ENCODE measurements around the gene MLEC.
"Not testable (repeated sequence)": the region's sequence is repeated elsewhere in the genome, so short reads cannot be mapped to it uniquely, and the experiment has no call there.

The MLEC gene

DNA sequence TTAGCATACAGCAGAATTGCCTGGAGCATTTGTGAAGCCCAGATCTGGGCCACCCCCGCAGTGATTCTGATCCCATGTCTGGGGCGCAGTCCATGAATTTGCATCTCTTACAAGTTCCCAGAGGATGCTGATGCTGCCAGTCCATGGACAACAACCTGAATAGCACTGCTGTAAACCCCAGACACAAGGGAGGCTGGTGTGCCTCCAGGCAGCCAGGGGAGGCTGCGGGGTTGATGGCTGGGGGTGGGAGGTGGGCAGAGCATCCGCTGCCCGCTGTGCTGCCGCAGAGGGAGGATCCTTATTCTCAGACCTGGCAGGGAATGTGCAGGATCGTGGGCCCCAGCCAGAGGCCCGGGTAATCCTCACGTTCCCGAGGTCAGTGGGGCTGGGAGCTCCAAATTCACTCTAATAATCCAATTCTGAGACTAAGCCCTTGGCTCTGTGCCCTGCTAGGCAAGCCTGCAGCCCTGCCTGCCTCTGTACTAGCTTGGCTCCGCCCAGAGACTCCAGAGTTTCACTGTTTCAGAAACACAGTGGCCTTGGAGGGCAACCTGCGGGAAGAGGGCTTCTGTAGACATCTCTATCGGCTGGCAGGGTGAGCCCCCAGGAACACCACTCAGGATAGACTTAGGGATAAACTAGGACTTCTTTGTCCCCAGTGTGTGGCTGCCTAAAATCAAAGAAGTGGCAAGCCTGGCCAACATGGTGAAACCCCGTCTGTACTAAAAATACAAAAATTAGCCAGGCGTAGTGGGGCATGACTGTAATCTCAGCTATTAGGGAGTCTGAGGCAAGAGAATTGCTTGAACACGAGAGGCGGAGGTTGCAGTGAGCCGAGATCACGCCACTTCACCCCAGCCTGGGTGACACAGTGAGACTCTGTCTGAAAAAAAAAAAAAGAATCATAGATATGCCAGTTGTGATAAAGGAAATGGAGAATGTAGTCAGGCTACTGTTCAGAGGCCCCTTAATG, 17.8 kb upstream of the MLEC start:
- no peak overlapping the region for H2BK12ac ChIP-seq (ENCODE audit: low read length)
- no peak overlapping the region for H3K4me3 ChIP-seq (ENCODE audit: low read length in 2 of 2)
- H3K14ac ChIP-seq (ENCODE audit: low read length), result no peak overlapping the region
- H3K9ac ChIP-seq (ENCODE audit: low read depth, low read length, poor library complexity), result no peak overlapping the region
- H3K18ac ChIP-seq (ENCODE audit: low read length), result peak overlapping the region; percentile 65
- H3K79me1 ChIP-seq (ENCODE audit: low read depth, low read length), result no peaks in the 10 kb centered on the region
- H2AFZ ChIP-seq (ENCODE audit: low read length), result peak overlapping the region; percentile 60
- no peak overlapping the region for H2BK120ac ChIP-seq (ENCODE audit: low read depth, low read length)
- no peak overlapping the region for H2AK5ac ChIP-seq (ENCODE audit: low read depth, low read length)
- H3K4me1 ChIP-seq (ENCODE audit: control insufficient read depth in 2 of 2, insufficient read depth in 1 of 2, low read depth in 1 of 2, low read length in 2 of 2), result peaks cover 12 to 15% of the 10 kb centered on the region in 2 donors
- no peak overlapping the region for H2BK5ac ChIP-seq (ENCODE audit: low read length)
- no peaks in the 10 kb centered on the region for H3K27me3 ChIP-seq (ENCODE audit: control insufficient read depth in 3 of 3, insufficient read depth in 3 of 3, low read depth in 1 of 3, low read length in 3 of 3)
- H3K23ac ChIP-seq (ENCODE audit: low read depth, low read length, poor library complexity), result no peak overlapping the region
- no peaks in the 10 kb centered on the region for H3K36me3 ChIP-seq (replicated peaks in 1 of 2; ENCODE audit: control insufficient read depth in 2 of 2, insufficient read depth in 2 of 2, low read length in 2 of 2)
- H3K4ac ChIP-seq (ENCODE audit: low read length), result no peak overlapping the region
- H2BK15ac ChIP-seq (ENCODE audit: low read length), result no peak overlapping the region
- H4K91ac ChIP-seq (ENCODE audit: low read depth, low read length, poor library complexity), result no peak overlapping the region
- no CpG with 5 or more reads among the region's 19 CpGs for WGBS, 2 donors (ENCODE audit: extremely low coverage in 2 of 2, insufficient read length in 2 of 2, insufficient replicate concordance in 1 of 2)
- H3K9me3 ChIP-seq (replicated peaks in 1 of 2; ENCODE audit: control insufficient read depth in 2 of 2, insufficient read depth in 1 of 2, low read depth in 1 of 2, low read length in 2 of 2), result no peaks in the 10 kb centered on the region
- H3K4me2 ChIP-seq (ENCODE audit: insufficient read depth, low read length, poor library complexity, severe bottlenecking), result peak overlapping the region; percentile 21
- H3K27ac ChIP-seq (replicated peaks; ENCODE audit: low read length), result no peak overlapping the region
- no peak overlapping the region for H4K8ac ChIP-seq (ENCODE audit: low read depth, low read length)
- no peak for DNase-seq (ENCODE audit: low spot score)

DNA sequence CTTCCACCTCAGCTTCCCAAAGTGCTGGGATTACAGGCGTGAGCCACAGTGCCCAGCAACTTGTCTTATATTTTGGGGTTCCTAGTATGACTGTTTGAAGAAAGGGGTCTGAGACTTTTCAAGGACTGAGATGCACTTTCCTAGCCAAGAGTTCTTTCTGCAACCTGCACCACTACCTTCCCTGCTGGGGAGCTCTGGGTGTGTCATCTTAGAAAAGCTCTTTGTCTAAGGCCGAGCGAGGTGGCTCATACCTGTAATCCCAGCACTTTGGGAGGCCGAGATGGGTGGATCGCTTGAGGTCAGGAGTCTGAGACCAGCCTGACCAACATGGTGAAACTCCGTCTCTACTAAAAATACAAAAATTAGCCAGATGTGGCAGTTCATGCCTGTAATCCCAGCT, 16.7 kb upstream of the MLEC start:
- not testable (repeated sequence) for H3K27ac ChIP-seq (replicated peaks; ENCODE audit: low read length); H3K36me3 ChIP-seq (replicated peaks in 1 of 2; ENCODE audit: control insufficient read depth in 2 of 2, insufficient read depth in 2 of 2, low read length in 2 of 2); H3K9me3 ChIP-seq (replicated peaks in 1 of 2; ENCODE audit: control insufficient read depth in 2 of 2, insufficient read depth in 1 of 2, low read depth in 1 of 2, low read length in 2 of 2); H2BK120ac ChIP-seq (ENCODE audit: low read depth, low read length); H4K91ac ChIP-seq (ENCODE audit: low read depth, low read length, poor library complexity); H3K4me2 ChIP-seq (ENCODE audit: insufficient read depth, low read length, poor library complexity, severe bottlenecking); H3K79me1 ChIP-seq (ENCODE audit: low read depth, low read length); H2BK12ac ChIP-seq (ENCODE audit: low read length); H3K4me3 ChIP-seq (ENCODE audit: low read length in 2 of 2); DNase-seq (ENCODE audit: low spot score); H3K14ac ChIP-seq (ENCODE audit: low read length); H4K8ac ChIP-seq (ENCODE audit: low read depth, low read length); H3K9ac ChIP-seq (ENCODE audit: low read depth, low read length, poor library complexity); H3K23ac ChIP-seq (ENCODE audit: low read depth, low read length, poor library complexity); H2AK5ac ChIP-seq (ENCODE audit: low read depth, low read length); H3K4ac ChIP-seq (ENCODE audit: low read length); H2BK15ac ChIP-seq (ENCODE audit: low read length); H2AFZ ChIP-seq (ENCODE audit: low read length); H3K27me3 ChIP-seq (ENCODE audit: control insufficient read depth in 3 of 3, insufficient read depth in 3 of 3, low read depth in 1 of 3, low read length in 3 of 3); H3K18ac ChIP-seq (ENCODE audit: low read length); H2BK5ac ChIP-seq (ENCODE audit: low read length)
- no CpG with 5 or more reads among the region's 6 CpGs for WGBS, 2 donors (ENCODE audit: extremely low coverage in 2 of 2, insufficient read length in 2 of 2, insufficient replicate concordance in 1 of 2)
- peaks cover 12 to 15% of the 10 kb centered on the region in 2 donors for H3K4me1 ChIP-seq (ENCODE audit: control insufficient read depth in 2 of 2, insufficient read depth in 1 of 2, low read depth in 1 of 2, low read length in 2 of 2)

DNA sequence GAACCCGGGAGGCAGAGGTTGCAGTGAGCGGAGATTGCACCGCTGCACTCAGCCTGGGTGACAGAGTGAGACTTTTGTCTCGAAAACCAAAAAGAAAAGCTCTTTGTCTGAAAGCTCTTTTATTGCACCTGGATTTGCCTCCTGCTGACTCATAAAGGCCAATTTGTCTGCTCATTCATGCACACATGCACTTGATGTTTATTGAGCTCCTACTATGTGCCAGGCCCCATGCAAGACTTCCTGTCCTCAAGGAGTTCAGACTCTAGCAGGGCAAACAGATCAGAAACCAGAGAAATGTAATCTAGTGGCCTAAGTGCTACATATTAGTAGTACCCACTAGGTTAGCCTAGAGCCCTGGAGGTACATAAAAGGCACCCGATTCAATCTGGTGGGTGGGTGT, 16.3 kb upstream of the MLEC start:
- Histone ChIP-seq H3K14ac (ENCODE audit: low read length) (no peak overlapping the region), H3K4me3 (ENCODE audit: low read length in 2 of 2) (no peak overlapping the region), H4K8ac (ENCODE audit: low read depth, low read length) (no peak overlapping the region), H3K27me3 (ENCODE audit: control insufficient read depth in 3 of 3, insufficient read depth in 3 of 3, low read depth in 1 of 3, low read length in 3 of 3) (no peaks in the 10 kb centered on the region), H2BK120ac (ENCODE audit: low read depth, low read length) (no peak overlapping the region), H3K4me1 (ENCODE audit: control insufficient read depth in 2 of 2, insufficient read depth in 1 of 2, low read depth in 1 of 2, low read length in 2 of 2) (peaks cover 12 to 15% of the 10 kb centered on the region in 2 donors), H3K27ac (replicated peaks; ENCODE audit: low read length) (no peak overlapping the region), H3K4me2 (ENCODE audit: insufficient read depth, low read length, poor library complexity, severe bottlenecking) (no peak overlapping the region), H3K23ac (ENCODE audit: low read depth, low read length, poor library complexity) (no peak overlapping the region), H3K9me3 (replicated peaks in 1 of 2; ENCODE audit: control insufficient read depth in 2 of 2, insufficient read depth in 1 of 2, low read depth in 1 of 2, low read length in 2 of 2) (no peaks in the 10 kb centered on the region), H3K4ac (ENCODE audit: low read length) (no peak overlapping the region), H3K79me1 (ENCODE audit: low read depth, low read length) (no peaks in the 10 kb centered on the region), H3K36me3 (replicated peaks in 1 of 2; ENCODE audit: control insufficient read depth in 2 of 2, insufficient read depth in 2 of 2, low read length in 2 of 2) (no peaks in the 10 kb centered on the region), H2AK5ac (ENCODE audit: low read depth, low read length) (no peak overlapping the region), H2BK15ac (ENCODE audit: low read length) (no peak overlapping the region), H4K91ac (ENCODE audit: low read depth, low read length, poor library complexity) (no peak overlapping the region), H2AFZ (ENCODE audit: low read length) (no peak overlapping the region), H3K18ac (ENCODE audit: low read length) (no peak overlapping the region), H3K9ac (ENCODE audit: low read depth, low read length, poor library complexity) (no peak overlapping the region), H2BK12ac (ENCODE audit: low read length) (no peak overlapping the region), H2BK5ac (ENCODE audit: low read length) (no peak overlapping the region)
- DNase-seq (ENCODE audit: low spot score), result no peak
- no CpG with 5 or more reads among the region's 5 CpGs for WGBS, 2 donors (ENCODE audit: extremely low coverage in 2 of 2, insufficient read length in 2 of 2, insufficient replicate concordance in 1 of 2)

DNA sequence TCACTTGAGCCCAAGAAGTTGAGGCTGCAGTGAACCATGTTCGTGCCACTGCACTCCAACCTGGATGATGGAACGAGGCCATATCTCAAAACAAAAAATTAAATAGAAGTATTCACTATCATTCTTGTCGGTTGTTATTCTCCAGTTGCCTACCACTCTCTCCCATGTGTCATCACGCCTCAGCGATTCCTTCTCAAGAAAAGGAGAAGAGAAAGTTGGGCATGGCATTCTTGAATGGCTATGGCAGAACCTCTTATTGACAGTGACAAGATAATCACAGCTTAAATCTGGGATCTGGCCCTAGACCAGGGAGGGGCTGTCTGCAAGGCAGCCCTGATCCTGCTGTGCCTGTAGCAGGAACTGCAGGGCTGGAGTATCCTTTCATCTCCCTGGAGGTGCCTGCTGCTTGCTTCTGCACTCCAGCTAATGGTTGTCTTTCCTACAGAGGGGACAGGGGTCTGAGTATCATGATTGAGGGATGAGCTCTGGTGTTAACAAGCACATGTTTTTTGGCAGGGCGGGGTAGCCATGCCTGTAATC, 12.8 kb upstream of the MLEC start:
- H3K14ac ChIP-seq (ENCODE audit: low read length), result no peak overlapping the region
- no peak overlapping the region for H2AFZ ChIP-seq (ENCODE audit: low read length)
- no peaks in the 10 kb centered on the region for H3K36me3 ChIP-seq (replicated peaks in 1 of 2; ENCODE audit: control insufficient read depth in 2 of 2, insufficient read depth in 2 of 2, low read length in 2 of 2)
- H4K91ac ChIP-seq (ENCODE audit: low read depth, low read length, poor library complexity), result no peak overlapping the region
- no peak overlapping the region for H3K4me3 ChIP-seq (ENCODE audit: low read length in 2 of 2)
- no peak overlapping the region for H2AK5ac ChIP-seq (ENCODE audit: low read depth, low read length)
- no peak overlapping the region for H2BK5ac ChIP-seq (ENCODE audit: low read length)
- no peak overlapping the region for H3K18ac ChIP-seq (ENCODE audit: low read length)
- H3K79me1 ChIP-seq (ENCODE audit: low read depth, low read length), result no peaks in the 10 kb centered on the region
- H3K4ac ChIP-seq (ENCODE audit: low read length), result no peak overlapping the region
- H3K4me1 ChIP-seq (ENCODE audit: control insufficient read depth in 2 of 2, insufficient read depth in 1 of 2, low read depth in 1 of 2, low read length in 2 of 2), result peaks cover 2 to 4% of the 10 kb centered on the region in 2 donors
- H3K4me2 ChIP-seq (ENCODE audit: insufficient read depth, low read length, poor library complexity, severe bottlenecking), result no peak overlapping the region
- H2BK120ac ChIP-seq (ENCODE audit: low read depth, low read length), result no peak overlapping the region
- no peak overlapping the region for H2BK15ac ChIP-seq (ENCODE audit: low read length)
- H3K9ac ChIP-seq (ENCODE audit: low read depth, low read length, poor library complexity), result no peak overlapping the region
- no peak overlapping the region for H4K8ac ChIP-seq (ENCODE audit: low read depth, low read length)
- H2BK12ac ChIP-seq (ENCODE audit: low read length), result no peak overlapping the region
- no peaks in the 10 kb centered on the region for H3K9me3 ChIP-seq (replicated peaks in 1 of 2; ENCODE audit: control insufficient read depth in 2 of 2, insufficient read depth in 1 of 2, low read depth in 1 of 2, low read length in 2 of 2)
- WGBS, 2 donors (ENCODE audit: extremely low coverage in 2 of 2, insufficient read length in 2 of 2, insufficient replicate concordance in 1 of 2), result no CpG with 5 or more reads among the region's 6 CpGs
- no peak overlapping the region for H3K27ac ChIP-seq (replicated peaks; ENCODE audit: low read length)
- DNase-seq (ENCODE audit: low spot score), result no peak
- no peaks in the 10 kb centered on the region for H3K27me3 ChIP-seq (ENCODE audit: control insufficient read depth in 3 of 3, insufficient read depth in 3 of 3, low read depth in 1 of 3, low read length in 3 of 3)
- H3K23ac ChIP-seq (ENCODE audit: low read depth, low read length, poor library complexity), result no peak overlapping the region
